Measurements from ENCODE around the gene SAMD4B.

DNA sequence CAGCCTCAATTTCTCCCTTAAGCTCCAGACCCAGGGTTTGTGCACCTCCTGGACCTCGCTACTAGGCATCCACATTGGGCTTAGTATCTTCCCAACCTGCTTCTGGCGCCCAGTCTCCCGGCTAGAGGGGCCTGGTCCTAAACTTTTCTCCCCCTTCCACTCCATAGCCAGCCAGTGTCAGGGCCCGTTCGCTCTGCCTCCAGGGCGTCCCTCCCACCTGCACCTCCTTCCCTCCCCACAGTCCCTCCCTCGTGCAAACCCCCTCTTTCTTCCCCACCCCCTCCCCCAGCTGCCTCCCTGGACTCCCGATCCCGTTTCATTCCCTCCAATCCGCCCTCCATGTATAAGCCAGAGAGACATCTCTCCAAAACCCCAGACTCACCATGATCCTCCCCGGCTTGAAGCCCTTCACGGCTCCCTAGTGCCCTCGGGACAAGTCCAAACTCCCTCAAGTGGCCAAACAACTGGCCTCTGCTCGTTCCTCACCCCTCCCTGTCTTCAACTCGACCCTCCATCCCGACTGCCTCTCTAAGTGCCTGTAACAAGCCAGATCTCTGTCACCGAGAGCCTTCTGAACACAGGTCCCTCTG, 997 bp upstream of the SAMD4B start:
- TF ChIP-seq, protein P1, sequence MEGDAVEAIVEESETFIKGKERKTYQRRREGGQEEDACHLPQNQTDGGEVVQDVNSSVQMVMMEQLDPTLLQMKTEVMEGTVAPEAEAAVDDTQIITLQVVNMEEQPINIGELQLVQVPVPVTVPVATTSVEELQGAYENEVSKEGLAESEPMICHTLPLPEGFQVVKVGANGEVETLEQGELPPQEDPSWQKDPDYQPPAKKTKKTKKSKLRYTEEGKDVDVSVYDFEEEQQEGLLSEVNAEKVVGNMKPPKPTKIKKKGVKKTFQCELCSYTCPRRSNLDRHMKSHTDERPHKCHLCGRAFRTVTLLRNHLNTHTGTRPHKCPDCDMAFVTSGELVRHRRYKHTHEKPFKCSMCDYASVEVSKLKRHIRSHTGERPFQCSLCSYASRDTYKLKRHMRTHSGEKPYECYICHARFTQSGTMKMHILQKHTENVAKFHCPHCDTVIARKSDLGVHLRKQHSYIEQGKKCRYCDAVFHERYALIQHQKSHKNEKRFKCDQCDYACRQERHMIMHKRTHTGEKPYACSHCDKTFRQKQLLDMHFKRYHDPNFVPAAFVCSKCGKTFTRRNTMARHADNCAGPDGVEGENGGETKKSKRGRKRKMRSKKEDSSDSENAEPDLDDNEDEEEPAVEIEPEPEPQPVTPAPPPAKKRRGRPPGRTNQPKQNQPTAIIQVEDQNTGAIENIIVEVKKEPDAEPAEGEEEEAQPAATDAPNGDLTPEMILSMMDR (IDR thresholded peaks at IDR 0.05 in 2 of 3, conservative IDR thresholded peaks at IDR 0.05 in 1 of 3; ENCODE audit: control insufficient read depth in 2 of 3, extremely low read depth in 1 of 3, insufficient read depth in 1 of 3, low read depth in 3 of 3, low read length in 3 of 3): no peak
- TF ChIP-seq POLR2AphosphoS2 (IDR thresholded peaks at IDR 0.05; ENCODE audit: low read depth, low read length) (no peak), CHD2 (IDR thresholded peaks at IDR 0.05; ENCODE audit: borderline replicate concordance, low read depth, low read length) (no peak), RCOR1 (conservative IDR thresholded peaks at IDR 0.05; ENCODE audit: low read depth, low read length) (no peak), POLR2AphosphoS5 (IDR thresholded peaks at IDR 0.05; ENCODE audit: low read length) (no peak), SPI1 (IDR thresholded peaks at IDR 0.05; ENCODE audit: borderline replicate concordance, insufficient read depth, low read depth, low read length) (no peak)
- TF ChIP-seq, protein P2, sequence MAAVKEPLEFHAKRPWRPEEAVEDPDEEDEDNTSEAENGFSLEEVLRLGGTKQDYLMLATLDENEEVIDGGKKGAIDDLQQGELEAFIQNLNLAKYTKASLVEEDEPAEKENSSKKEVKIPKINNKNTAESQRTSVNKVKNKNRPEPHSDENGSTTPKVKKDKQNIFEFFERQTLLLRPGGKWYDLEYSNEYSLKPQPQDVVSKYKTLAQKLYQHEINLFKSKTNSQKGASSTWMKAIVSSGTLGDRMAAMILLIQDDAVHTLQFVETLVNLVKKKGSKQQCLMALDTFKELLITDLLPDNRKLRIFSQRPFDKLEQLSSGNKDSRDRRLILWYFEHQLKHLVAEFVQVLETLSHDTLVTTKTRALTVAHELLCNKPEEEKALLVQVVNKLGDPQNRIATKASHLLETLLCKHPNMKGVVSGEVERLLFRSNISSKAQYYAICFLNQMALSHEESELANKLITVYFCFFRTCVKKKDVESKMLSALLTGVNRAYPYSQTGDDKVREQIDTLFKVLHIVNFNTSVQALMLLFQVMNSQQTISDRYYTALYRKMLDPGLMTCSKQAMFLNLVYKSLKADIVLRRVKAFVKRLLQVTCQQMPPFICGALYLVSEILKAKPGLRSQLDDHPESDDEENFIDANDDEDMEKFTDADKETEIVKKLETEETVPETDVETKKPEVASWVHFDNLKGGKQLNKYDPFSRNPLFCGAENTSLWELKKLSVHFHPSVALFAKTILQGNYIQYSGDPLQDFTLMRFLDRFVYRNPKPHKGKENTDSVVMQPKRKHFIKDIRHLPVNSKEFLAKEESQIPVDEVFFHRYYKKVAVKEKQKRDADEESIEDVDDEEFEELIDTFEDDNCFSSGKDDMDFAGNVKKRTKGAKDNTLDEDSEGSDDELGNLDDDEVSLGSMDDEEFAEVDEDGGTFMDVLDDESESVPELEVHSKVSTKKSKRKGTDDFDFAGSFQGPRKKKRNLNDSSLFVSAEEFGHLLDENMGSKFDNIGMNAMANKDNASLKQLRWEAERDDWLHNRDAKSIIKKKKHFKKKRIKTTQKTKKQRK (IDR thresholded peaks at IDR 0.05; ENCODE audit: low read depth, low read length): no peak
